Stimulated activated CD4-positive, alpha-beta T cell treated with anti-CD3 and anti-CD28 coated beads, Interleukin-15, amount 100 ng/mL, for 24 hours (primary cell): ENCODE measurements around the gene ARHGAP1.
A peak's percentile ranks its signal among the peaks of the same experiment; 100 is the strongest.
"Not testable (repeated sequence)": the region's sequence is repeated elsewhere in the genome, so short reads cannot be mapped to it uniquely, and the experiment has no call there.

Source experiments
- DNase-seq: peaks from one replicate; pipeline ENCODE4 v3.0.0-alpha.2; 2020

The ARHGAP1 gene

DNA sequence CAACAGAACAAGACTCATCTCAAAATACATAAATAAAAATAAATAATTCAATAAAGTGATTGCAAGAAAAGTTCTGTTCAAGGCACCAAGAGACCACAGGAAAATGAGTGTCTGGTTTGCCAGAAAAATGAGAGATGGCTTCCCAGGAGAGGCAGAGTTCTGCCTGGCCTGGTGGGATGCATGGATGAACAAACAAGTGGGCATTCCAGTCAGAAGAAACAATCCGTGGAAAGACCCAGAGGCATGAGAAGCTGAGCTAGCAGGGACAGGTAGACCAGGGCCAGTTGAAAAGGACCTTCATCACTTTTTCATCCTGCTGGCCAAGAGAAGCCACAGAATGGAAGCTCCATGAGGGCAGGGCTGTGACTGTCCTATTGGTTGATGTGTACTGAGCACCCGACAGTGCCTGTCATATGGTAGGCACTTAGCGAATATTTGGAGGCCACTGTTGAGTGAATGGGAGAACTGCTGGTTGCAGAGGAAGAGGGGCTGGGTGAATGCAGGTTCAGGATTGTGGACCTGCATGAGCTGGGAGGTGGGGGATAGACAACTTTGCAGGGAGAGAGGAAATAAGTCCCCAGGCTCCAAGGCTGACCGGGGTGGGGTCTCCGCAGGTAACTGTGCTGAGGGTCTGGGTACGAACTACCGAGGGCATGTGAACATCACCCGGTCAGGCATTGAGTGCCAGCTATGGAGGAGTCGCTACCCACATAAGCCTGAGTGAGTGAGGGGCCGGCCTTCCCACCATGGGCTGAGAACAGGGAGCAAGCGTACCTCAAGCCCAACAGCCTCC is 22.3 kb upstream of the ARHGAP1 start:
- no peak for DNase-seq

DNA sequence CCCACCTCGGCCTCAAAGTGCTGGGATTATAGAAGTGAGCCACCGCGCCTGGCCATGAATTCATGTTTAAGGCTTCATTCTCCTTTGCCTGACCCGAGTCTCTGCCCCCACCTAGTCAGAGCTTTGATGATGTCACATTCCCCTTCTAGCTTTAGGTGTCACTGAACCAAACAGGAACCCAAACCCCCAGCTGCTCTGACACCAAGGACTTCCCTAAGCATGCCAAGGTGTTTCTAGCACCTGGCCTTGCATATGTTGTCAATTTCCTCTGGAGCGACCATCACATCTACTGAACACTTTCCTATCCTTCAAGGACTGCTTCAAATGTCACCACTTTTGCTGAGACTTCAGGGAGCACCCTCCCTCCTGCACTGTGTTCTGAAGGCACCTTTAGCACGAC is 20.9 kb upstream of the ARHGAP1 start:
- no peak for DNase-seq

DNA sequence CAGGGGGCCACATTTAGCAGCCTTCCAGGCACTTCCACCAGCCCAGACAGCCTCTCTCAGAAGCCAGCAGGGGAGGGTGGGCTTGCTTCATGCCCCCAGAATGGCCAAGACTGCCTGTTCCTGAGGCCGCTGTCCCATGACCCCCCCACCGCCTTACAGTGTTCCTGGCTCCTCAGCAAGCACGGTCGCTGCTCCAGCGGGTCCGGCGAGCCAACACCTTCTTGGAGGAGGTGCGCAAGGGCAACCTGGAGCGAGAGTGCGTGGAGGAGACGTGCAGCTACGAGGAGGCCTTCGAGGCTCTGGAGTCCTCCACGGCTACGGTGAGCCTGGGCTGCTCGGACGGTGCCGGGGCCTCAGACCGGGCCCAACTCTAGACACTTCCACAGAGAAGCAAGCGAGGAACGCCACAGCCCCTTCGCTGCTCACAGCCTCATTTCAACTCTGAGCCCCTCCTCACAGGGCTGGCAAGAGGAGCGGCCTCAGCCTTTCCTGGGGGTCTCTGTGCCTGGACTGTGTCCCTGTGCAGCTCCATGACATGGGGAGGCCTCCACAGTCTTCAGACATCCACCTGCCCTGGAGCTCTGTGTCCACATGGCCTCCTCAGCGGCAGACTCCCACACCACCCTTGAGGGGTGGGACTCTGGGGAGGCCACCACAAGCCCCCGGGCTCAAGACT is 19.3 kb upstream of the ARHGAP1 start:
- no peak for DNase-seq

DNA sequence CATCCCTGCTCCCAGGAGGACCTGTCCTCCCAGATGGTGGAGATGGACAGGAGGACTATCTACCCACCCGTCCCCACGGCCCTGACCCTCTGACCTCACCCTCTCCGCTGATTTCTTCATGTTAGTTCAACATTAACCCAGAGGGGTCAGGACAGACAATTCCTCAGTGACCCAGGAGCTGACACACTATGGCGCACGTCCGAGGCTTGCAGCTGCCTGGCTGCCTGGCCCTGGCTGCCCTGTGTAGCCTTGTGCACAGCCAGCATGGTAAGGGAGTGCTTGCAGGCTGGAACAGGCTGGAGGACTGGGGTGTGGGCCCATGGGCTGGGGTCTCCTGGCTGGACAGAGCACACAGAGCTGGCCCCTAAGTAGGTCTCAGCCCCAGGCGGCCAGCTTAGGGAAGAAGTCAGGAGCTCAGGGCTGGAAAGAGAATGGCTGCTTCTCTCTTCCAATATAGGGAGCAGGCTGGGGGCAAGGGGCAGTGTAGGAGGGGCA is 18.7 kb upstream of the ARHGAP1 start, which contains the start of gene F2:
TSS of gene F2 (plus strand) at position 166 of the 495 bp plus-strand sequence. CDS start at position 189, 23 bp downstream.
- DNase-seq, result no peak

DNA sequence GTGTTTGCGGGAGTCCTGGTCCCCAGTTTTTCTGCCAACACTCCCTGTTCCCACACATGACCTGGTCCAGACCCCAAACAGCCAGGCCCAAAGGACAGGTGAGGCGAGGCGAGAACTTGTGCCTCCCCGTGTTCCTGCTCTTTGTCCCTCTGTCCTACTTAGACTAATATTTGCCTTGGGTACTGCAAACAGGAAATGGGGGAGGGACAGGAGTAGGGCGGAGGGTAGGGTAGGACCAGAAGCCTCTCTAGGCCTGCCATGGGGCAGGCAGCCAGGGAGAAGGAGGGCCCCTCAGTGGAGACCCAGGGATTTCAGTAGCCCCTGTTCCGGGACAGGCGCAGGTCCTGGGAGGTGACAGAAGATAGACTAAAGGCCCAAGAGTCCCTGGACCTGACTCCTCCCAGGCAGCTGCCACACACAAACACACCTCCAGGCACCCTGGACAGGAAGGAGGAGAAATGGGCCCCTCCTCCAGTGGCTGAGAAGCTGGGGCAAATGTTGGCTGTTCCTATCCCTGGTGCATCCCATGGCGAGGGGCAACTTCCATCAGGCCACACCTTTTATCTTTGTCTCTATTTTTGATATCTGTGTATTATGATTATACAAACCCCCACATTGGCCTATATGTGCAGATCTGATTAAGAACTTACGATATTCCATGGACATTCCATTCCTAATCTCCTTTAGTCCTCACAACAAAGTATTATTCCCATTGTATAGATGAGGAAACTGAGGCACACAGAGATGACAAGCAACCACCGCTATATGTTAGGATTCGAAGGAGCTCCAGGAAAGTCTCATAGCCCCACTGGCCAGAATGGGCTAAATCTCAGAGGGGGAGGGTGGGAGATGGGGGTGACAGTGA is 18.0 kb upstream of the ARHGAP1 start:
- no peak for DNase-seq

DNA sequence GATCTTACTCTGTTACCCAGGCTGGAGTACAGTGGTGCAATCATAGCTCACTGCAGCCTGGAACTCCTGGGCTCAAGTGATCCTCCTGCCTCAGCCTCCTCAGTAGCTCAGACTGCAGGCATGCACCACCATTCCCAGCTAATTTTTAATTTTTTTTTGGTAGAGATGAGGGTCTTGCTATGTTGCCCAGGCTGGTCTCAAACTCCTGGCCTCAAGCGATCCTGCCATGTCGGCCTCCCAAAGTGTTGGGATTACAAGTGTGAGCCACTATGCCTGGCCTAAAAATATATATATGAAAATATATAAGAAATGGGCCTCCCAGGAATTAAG is 17.4 kb upstream of the ARHGAP1 start:
- DNase-seq, result not testable (repeated sequence)

DNA sequence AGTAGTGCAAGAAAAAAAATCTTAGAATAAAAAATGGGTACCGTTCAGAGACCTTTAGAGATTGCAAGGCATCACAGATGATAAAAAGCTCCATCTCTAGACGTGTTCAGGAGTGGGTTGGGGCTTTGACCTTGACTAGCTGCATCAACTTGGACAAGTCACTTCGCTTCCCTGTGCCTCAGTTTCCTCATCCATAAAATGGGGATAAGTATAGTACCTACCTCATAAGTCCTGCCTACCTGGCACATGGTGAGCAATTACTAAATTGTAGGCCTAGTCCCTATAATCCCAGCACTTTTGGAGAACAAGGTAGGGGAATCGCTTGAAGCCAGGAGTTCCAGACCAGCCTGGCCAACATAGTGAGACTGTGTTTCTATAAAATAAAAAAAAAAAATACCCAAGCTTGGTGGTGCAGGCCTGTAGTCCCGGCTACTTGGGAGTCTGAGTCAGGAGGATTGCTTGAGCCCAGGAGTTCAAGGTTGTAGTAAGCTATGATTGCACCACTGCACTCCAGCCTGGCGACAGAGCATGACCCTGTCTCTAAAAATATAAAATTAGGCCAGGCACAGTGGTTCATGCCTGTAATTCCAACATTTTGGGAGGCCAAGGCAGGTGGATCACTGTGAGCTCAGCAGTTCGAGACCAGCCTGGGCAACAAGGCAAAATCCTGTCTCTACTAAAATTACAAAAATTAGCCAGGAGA is 12.6 kb upstream of the ARHGAP1 start:
- no peak for DNase-seq

DNA sequence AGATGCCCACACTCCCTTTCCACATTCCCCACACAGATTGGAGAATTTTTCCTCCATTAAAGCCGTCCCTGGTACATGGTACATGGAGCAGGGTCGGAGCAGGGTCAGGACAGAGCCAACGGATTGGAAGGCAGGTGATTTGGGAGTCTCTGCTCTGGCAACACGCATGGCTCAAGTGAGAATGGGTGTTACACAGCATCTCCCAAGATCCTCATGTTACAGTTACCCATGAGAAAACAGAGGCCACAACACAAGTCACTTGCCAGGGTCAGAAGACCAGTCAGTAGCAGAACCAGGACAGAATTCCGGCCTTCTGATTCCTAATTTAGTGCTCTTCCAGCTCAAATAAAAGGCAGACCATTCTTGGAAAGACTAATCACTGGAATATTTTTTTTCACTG is 10.9 kb upstream of the ARHGAP1 start:
- no peak for DNase-seq

DNA sequence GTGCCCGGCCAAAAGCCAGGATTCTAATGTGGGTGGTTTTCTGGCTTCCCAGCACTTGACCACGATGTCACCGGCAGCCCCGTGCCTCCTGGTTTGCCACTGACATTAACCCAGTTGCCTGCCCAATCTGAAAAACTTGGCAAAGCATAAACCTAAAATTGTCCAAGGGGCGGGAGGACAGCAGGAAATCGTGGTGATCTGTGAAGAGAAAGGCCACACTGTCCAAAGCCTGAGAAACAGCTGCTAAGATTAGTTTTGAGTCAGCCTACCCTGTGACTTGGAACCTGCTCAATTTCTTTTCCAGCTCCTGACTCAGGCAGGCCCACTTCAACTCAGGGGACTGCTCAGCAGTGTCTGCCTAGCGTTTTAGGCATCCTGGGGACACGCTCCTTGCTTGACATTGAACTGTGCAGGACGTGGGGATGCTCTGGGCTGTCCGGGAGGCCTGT is 10.4 kb upstream of the ARHGAP1 start:
- DNase-seq, result no peak

DNA sequence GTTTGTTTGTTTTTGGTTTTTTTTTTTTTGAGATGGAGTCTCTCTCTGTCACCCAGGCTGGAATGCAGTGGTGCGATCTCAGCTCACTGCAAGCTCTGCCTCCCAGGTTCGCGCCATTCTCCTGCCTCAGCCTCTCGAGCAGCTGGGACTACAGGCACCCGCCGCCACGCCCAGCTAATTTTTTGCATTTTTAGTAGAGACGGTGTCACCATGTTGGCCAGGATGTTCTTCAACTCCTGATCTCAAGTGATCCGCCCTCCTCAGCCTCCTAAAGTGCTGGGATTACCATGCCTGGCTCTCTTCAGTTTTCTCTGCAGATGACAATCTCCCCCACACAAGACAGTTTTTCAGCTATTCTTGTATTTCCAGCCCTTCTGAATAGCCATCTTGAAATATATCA is 8.9 kb upstream of the ARHGAP1 start:
- DNase-seq, result not testable (repeated sequence)

DNA sequence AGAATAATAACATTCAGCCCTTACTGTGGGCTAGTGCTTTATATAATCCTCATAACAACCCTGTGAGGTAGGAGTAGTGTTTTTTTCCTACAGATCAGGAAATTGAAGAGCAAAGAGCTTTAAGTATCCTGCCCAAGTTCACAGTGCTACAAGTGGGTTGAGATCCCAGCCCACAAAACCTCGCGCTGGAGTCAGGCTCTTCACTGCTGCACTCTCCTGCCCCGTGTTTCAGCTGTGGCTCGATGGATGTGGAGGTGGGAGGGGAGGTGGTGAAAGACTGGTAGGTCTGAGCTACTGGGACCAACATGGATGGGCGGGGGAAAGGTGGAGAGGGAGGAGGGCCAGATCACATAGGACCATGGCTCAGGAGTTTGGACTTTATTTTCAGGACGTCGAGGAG is 6.5 kb upstream of the ARHGAP1 start:
- no peak for DNase-seq

DNA sequence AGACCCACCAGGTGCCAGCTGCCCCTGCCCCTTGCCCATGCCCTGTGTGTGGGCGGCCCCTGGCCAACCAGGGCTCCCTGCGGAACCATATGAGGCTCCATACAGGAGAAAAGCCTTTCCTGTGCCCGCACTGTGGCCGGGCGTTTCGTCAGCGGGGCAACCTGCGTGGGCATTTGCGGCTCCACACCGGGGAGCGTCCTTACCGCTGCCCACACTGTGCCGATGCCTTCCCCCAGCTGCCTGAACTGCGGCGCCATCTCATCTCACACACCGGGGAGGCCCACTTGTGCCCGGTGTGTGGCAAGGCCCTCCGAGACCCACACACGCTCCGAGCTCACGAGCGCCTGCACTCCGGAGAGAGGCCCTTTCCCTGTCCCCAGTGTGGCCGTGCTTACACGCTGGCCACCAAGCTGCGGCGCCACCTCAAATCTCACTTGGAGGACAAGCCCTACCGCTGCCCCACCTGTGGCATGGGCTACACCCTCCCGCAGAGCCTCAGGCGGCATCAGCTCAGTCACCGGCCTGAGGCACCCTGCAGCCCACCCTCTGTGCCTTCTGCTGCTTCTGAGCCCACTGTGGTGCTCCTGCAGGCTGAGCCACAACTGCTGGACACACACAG is 4.8 kb upstream of the ARHGAP1 start:
- no peak for DNase-seq

DNA sequence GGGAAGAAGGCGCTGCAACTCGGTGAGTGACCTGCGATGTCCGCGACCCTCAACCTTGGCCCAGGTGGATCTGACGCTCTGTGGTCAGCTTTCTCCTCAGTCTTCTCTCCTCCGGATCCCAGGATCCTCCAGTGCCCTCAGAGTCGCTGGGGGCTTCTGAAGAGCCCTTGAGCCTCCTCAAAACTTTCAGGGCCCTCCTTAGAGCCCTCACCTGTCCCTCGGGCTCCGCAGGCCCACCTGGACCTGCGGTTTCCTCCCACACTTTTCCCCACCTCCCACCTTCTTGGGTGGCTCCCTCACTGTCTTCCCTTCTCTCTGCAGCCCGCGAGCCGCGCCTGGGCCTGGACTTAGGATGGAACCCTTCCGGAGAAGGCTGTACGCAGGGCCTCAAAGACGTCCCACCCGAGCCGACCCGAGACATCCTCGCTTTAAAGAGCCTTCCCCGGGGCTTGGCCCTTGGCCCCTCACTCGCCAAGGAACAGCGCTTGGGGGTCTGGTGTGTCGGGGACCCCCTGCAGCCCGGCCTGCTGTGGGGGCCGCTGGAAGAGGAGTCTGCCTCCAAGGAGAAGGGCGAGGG is 747 bp upstream of the ARHGAP1 start:
- peak; percentile 16 for DNase-seq

DNA sequence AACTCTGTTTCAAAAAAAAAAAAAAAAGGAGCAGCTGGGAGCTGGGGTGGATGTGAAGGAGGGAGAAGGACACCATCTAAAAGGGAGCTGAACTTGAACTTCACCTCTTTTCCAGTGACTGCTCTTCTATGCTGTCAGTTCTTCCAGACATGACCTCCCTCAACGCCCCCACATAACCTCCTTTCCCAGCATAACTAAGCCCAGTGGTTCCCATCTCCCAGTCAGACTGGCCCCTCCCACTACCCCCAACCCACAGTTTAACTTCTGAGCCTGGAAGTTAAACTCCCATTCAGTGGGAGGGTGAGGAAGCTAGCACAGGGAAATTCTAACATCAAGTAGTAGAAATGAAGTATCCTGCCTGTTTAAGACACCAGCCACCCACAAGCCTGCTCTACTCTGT is 1.8 kb downstream of the ARHGAP1 start:
- no peak for DNase-seq

DNA sequence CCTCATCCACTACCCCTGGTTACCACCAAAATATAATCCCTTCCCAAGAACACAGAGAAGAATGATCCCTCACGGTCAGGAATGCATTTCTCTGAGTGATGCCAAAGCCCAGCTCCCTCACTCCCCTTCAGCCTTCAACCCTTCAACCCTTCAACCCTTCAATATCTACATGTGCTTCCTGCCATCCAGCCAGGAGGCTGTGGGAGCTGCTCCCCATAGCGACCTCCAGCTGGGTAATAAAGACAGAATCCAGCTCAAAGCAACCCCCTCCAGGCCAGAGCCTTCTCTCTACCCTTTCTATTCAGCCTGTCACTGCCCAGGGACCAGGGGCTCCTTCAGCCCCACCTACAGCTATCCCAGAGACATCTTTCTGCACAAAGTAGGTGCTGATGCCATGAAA is 2.7 kb downstream of the ARHGAP1 start:
- DNase-seq, result no peak

DNA sequence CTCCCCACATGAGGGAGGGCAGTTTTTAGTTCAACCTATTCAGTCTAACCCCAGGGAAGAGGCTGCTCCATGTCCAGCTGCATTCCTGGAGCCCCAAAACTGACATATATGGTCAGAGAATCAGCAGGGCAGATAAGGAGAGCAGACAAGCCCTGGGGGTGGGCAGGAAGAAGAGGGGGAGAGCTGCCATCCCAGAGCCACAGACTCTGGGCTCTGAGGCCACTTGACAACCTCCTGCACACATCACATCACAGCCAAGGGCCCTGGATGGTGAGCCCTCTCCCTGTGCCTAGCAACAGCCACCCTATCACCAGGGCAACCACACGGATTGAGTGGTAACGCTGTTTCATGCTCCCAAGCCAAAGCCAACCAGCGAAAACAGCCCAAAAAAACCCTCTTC is 3.1 kb downstream of the ARHGAP1 start:
- no peak for DNase-seq

DNA sequence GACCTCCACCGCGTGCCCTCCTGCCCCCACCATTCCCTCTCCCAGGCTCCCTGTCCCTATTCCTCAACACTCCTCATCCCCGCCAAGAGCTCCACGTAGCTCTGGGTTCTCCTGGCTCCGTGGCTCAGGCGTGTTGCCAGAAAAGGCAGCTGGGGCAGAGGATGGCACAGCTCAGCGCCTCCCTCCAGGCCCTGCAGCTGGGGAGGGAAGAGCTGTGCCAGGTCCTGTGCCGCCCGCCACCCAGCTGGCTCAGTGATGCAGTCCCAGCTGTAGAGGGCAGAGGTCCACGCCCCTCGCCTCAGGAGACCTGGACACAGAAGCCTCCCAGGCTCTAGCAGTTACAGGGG is 4.2 kb downstream of the ARHGAP1 start:
- DNase-seq, result no peak

DNA sequence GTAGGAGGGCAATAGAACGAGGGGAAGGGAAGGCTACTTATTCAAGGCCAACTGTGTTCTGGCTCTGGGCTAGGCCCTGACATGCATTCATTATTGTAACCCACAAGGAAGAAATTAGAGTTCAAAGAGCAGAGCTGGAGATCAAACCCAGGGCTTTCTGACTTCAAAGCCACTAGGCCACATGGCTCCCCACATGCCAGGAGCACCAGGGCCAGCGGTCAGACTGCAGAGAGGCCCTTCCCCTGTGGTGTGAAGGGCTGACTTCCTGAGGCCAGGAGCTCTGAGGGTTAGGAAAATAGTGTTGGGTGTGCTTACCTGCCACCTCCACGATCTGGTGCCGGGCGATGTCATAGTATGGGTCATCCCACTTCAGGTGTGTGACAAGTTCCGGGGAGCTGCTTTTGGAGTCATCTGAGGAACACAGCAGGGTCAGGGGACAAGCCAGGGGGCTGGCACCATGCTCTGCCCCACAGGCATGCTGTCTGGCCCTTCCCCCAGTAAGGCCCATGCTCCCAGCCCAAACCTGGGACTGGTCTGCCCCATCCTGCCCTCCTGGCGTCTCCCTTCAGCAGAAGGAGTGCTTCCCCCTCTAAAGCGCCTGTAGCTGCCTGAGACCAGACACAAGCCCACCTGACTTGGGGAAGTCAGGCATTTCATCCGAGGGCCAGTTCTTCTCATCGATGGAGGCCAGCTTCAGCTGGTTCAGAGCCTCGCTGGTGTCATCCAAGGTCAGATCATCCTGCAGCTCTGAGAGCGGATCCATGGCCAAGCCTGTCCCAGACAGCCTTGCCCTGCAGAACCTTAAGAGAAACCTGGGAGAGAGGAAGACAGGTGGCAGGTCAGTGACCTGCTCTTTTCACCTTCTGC is 4.8 kb downstream of the ARHGAP1 start:
- DNase-seq, result no peak

DNA sequence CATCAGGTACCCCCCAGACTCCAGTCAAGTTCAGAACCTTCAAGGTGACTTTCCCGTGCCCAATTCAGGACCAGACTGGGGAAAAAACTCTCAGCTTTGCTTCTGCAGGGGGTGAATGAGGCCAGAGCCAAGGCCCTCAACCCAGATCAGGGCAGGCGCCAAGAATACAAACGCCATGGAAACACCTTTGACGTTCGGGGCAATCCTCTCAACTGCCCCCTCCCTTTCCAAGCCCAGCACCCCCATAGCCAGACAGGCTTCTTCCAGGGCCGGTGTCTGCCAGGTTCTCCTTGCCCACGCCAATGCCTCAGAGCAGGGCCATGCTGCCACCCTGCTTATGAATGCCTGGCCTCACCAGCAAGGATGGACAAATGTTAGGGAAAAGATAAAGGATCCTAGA is 5.8 kb downstream of the ARHGAP1 start:
- DNase-seq, result no peak

DNA sequence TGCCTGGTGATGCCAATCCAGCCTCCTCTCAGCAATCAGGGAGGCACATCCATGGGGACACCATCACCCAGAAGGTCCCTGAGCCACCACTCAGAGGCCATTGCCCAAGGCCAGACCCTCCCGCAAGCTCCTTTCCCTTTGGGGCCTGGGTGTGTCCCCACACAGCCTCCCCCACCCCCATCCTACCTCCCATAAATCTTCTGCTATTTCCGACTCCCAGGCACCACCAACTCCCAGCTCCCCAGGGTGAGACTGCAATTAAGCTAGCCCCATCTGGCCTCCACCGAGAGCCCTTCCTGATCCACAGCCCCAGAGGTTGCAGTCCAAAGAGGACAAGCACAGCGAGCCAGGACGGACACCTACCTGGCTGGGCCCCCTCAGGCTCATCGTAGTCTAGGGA is 6.3 kb downstream of the ARHGAP1 start:
- no peak for DNase-seq

DNA sequence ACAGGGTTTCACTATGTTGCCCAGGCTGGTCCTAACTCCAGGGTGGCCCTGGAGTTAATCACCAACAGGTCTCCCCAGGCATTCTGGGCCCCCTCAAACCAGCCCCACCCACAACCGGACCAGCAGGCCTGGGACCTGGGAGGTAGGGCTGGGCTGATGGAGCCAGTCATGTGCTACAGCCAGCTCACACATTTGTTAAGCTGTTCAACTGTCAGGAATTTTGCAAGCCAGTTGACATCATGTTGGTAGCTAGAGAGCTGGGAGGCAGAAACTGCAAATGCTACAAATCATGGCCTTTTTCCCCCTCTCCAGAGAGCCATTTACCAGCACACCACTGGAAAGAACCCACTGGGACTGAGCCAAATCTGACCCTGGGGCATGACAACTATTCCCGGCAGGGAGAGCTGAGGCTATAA is 6.8 kb downstream of the ARHGAP1 start:
- no peak for DNase-seq
